Smooth muscle cell (in vitro differentiated cells): ENCODE results near the gene FHIT. TPM values are rescaled to one million over a fixed set of nuclear protein-coding genes. Genes with fewer than 3 reads are reported as not detected.

Experiments used
- DNase-seq: peaks from one replicate; lab custom pipeline; 2025; ENCODE audit not compliant: unreplicated experiment; lab: John Stamatoyannopoulos, UW
- H2AFZ ChIP-seq: fragments of 200-600 bp; sonication (generic); 2 replicates; pipeline ENCODE4 v1.6.0; 2016; ENCODE audit warnings: antibody characterized with exemption, low read depth, mild to moderate bottlenecking
- H3F3A ChIP-seq: fragments of 200-600 bp; sonication (generic); 2 replicates; pipeline ENCODE4 v1.6.0; 2017; ENCODE audit warnings: antibody characterized with exemption, low read depth
- H3K27ac ChIP-seq: fragments of 200-600 bp; sonication (generic); 2 replicates; pipeline ENCODE4 v1.5.1; 2016; ENCODE audit warnings: low read depth, mild to moderate bottlenecking
- H3K27me3 ChIP-seq: fragments of 200-600 bp; sonication (generic); 2 replicates; pipeline ENCODE4 v1.6.1; 2016; ENCODE audit warnings: low read depth, mild to moderate bottlenecking
- H3K36me3 ChIP-seq: fragments of 200-600 bp; sonication (generic); 2 replicates; pipeline ENCODE4 v1.5.1; 2016; ENCODE audit warnings: low read depth
- H3K4me1 ChIP-seq: fragments of 200-600 bp; sonication (generic); 2 replicates; pipeline ENCODE4 v1.5.1; 2016; ENCODE audit warnings: low read depth
- H3K4me2 ChIP-seq: fragments of 200-600 bp; sonication (generic); 2 replicates; pipeline ENCODE4 v1.6.0; 2016; ENCODE audit warnings: mild to moderate bottlenecking
- H3K4me3 ChIP-seq: fragments of 200-600 bp; sonication (generic); 2 replicates; pipeline ENCODE4 v1.5.1; 2016; ENCODE audit warnings: mild to moderate bottlenecking
- H3K79me2 ChIP-seq: fragments of 200-600 bp; sonication (generic); 2 replicates; pipeline ENCODE4 v1.6.0; 2016; ENCODE audit warnings: low read depth, mild to moderate bottlenecking
- H3K9ac ChIP-seq: fragments of 200-600 bp; sonication (generic); 2 replicates; pipeline ENCODE4 v1.6.0; 2016; ENCODE audit warnings: low read depth
- H3K9me3 ChIP-seq: fragments of 200-600 bp; sonication (generic); replicated peaks from 2 replicates; pipeline ENCODE4 v1.5.1; 2016; ENCODE audit warnings: low read depth
- H4K20me1 ChIP-seq: fragments of 200-600 bp; sonication (generic); 2 replicates; pipeline ENCODE4 v1.6.0; 2016; ENCODE audit warnings: low read depth
- WGBS: methylation state at CpG from one replicate; pipeline ENCODE4 v1.1.7; 2016; ENCODE audit warnings: low lambda C conversion rate; 5-methylcytosine and 5-hydroxymethylcytosine counted together
- polyA plus RNA-seq: library from polyadenylated mRNA; unstranded; fragments of >200 nt; fragmentation: Nextera tagmentation; extraction: Ambion mirVana; gene quantifications from 2 replicates; pipeline ENCODE4 v1.2.1, GENCODE V29; 2016
- total RNA-seq: library from RNA; depleted of rRNA; stranded (reverse); fragments of >200 nt; gene quantifications from 2 replicates; pipeline ENCODE4 v1.2.3, GENCODE V29; 2014
- TF ChIP-seq, protein P1 (sequence below): fragments of 200-600 bp; sonication (generic); IDR thresholded peaks from 2 replicates; pipeline ENCODE4 v1.5.1; 2017; ENCODE audit warnings: borderline replicate concordance, mild to moderate bottlenecking, antibody characterized with exemption; ENCODE audit not compliant: insufficient read depth, poor library complexity, severe bottlenecking

The FHIT gene
- total and polyA plus RNA-seq, 2 experiments from 2014 or later: 5.9 to 6.7 TPM

- H3K4me3 ChIP-seq: no peak overlapping the region
Observed at GRCh38 chr3:60086811-60087210, 1164.4 kb downstream of the FHIT start.

DNA sequence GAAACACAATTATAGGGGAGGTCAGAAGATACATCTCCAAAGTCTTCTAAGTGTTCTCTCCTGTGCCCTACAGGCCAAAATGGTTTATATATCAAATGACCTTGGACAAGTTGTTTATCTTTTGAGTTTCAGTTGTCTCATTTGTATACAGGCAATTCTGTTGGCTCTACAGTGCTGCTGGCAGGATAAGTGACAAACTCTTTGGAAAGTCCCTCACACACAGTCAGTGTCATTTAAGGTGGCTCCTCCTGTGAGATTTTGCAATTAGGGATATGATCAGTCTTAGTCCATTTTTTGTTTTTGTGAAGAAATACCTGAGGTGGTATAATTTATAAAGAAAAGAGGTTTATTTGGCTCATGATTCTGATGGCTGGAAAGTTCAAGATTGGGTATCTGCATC is 1165.6 kb downstream of the FHIT start:
- Histone ChIP-seq H3K27ac (no peak overlapping the region), H3K4me3 (no peak overlapping the region), H3K27me3 (no peaks in the 10 kb centered on the region), H3K4me1 (no peaks in the 10 kb centered on the region), H3K4me2 (no peak overlapping the region), H3K36me3 (no peaks in the 10 kb centered on the region), H3K9ac (no peak overlapping the region), H3K9me3 (no peaks in the 10 kb centered on the region), H2AFZ (no peak overlapping the region), H4K20me1 (no peaks in the 10 kb centered on the region), H3F3A (no peaks in the 10 kb centered on the region), H3K79me2 (no peaks in the 10 kb centered on the region)
- TF ChIP-seq, protein P1, sequence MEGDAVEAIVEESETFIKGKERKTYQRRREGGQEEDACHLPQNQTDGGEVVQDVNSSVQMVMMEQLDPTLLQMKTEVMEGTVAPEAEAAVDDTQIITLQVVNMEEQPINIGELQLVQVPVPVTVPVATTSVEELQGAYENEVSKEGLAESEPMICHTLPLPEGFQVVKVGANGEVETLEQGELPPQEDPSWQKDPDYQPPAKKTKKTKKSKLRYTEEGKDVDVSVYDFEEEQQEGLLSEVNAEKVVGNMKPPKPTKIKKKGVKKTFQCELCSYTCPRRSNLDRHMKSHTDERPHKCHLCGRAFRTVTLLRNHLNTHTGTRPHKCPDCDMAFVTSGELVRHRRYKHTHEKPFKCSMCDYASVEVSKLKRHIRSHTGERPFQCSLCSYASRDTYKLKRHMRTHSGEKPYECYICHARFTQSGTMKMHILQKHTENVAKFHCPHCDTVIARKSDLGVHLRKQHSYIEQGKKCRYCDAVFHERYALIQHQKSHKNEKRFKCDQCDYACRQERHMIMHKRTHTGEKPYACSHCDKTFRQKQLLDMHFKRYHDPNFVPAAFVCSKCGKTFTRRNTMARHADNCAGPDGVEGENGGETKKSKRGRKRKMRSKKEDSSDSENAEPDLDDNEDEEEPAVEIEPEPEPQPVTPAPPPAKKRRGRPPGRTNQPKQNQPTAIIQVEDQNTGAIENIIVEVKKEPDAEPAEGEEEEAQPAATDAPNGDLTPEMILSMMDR: no peak
- DNase-seq: no peak

More at GRCh38 chr3:60086811-60087210, 1164.4 kb downstream of the FHIT start:
- 5% methylated on average over 2 of the region's 2 CpGs for WGBS
- TF ChIP-seq, protein P1: no peak
- Histone ChIP-seq H3K79me2 (no peaks in the 10 kb centered on the region), H2AFZ (no peak overlapping the region), H3K36me3 (no peaks in the 10 kb centered on the region), H4K20me1 (no peaks in the 10 kb centered on the region), H3K9me3 (no peaks in the 10 kb centered on the region), H3K4me2 (no peak overlapping the region), H3K27me3 (no peaks in the 10 kb centered on the region), H3K27ac (no peak overlapping the region), H3F3A (no peaks in the 10 kb centered on the region), H3K4me1 (no peaks in the 10 kb centered on the region), H3K9ac (no peak overlapping the region)
- DNase-seq: no peak

GRCh38 chr3:60081381-60082095 is 1169.7 kb downstream of the FHIT start:
- Histone ChIP-seq H3K4me3 (no peak overlapping the region), H3F3A (no peaks in the 10 kb centered on the region), H3K9ac (no peak overlapping the region), H3K4me2 (no peak overlapping the region), H3K27me3 (no peaks in the 10 kb centered on the region), H3K9me3 (no peaks in the 10 kb centered on the region), H3K4me1 (peaks cover 1% of the 10 kb centered on the region), H3K27ac (no peak overlapping the region), H3K36me3 (no peaks in the 10 kb centered on the region), H3K79me2 (no peaks in the 10 kb centered on the region), H4K20me1 (no peaks in the 10 kb centered on the region), H2AFZ (no peak overlapping the region)
- WGBS: 96% methylated on average over 5 of the region's 5 CpGs
- no peak for DNase-seq
- TF ChIP-seq, protein P1: no peak

- Histone ChIP-seq H3K27me3 (no peaks in the 10 kb centered on the region), H3K27ac (no peak overlapping the region), H3K9me3 (no peaks in the 10 kb centered on the region), H3K4me3 (no peak overlapping the region), H3K9ac (no peak overlapping the region), H4K20me1 (no peaks in the 10 kb centered on the region), H3F3A (no peaks in the 10 kb centered on the region), H3K4me1 (peaks cover 6% of the 10 kb centered on the region), H3K36me3 (no peaks in the 10 kb centered on the region), H3K79me2 (no peaks in the 10 kb centered on the region), H3K4me2 (no peak overlapping the region), H2AFZ (no peak overlapping the region)
- WGBS: 90% methylated on average over 1 of the region's 1 CpG
- TF ChIP-seq, protein P1: no peak
- DNase-seq: no peak
Observed at GRCh38 chr3:60080648-60081047, 1170.6 kb downstream of the FHIT start.
